HUDEP-2 (cell line): ENCODE measurements around the gene LPCAT3.
"Not testable (repeated sequence)": the region's sequence is repeated elsewhere in the genome, so short reads cannot be mapped to it uniquely, and the experiment has no call there.

Experiments used
- DNase-seq, 76 experiments: peaks; one replicate each; lab custom pipeline; 2025; ENCODE audit not compliant: unreplicated experiment in 76 of 76; lab: John Stamatoyannopoulos, UW

LPCAT3 gene

GRCh38 chr12:7038591-7038990 lies 20.3 kb upstream of the LPCAT3 start:
- DNase-seq, result no peak

- not testable (repeated sequence) for DNase-seq
These were observed 19.1 kb upstream of the LPCAT3 start for GRCh38 chr12:7037411-7037810.

- DNase-seq, result peak in 3 of 76 experiments; percentile 11 to 28 (median 21)
These were observed 17.2 kb upstream of the LPCAT3 start for GRCh38 chr12:7035463-7035862.

- DNase-seq, result peak in 2 of 76 experiments; percentile 10 to 32
These were observed 16.2 kb upstream of the LPCAT3 start for GRCh38 chr12:7034464-7034863.

GRCh38 chr12:7032990-7033389 lies 14.7 kb upstream of the LPCAT3 start:
- DNase-seq, result peak in 3 of 76 experiments; percentile 2 to 12 (median 11)

- DNase-seq, result no peak
These were observed 13.0 kb upstream of the LPCAT3 start for GRCh38 chr12:7031306-7031705.

- peak in 17 of 76 experiments; percentile 3 to 69 (median 29) for DNase-seq
These were observed 8.6 kb upstream of the LPCAT3 start for GRCh38 chr12:7026854-7027253.

GRCh38 chr12:7023114-7023513 lies 4.8 kb upstream of the LPCAT3 start:
- peak in 14 of 76 experiments; percentile 7 to 62 (median 30) for DNase-seq

GRCh38 chr12:7021956-7022355 lies 3.7 kb upstream of the LPCAT3 start:
- peak in 47 of 76 experiments; percentile 4 to 72 (median 24) for DNase-seq

- DNase-seq, result no peak
These were observed 830 bp upstream of the LPCAT3 start for GRCh38 chr12:7019043-7019569.

- peak in 24 of 76 experiments; percentile 12 to 75 (median 38) for DNase-seq
These were observed 366 bp downstream of the LPCAT3 start for GRCh38 chr12:7017870-7018349.

GRCh38 chr12:7016958-7017571 lies 1.2 kb downstream of the LPCAT3 start:
- DNase-seq, result peak in 38 of 76 experiments; percentile 7 to 76 (median 46)

- no peak for DNase-seq
These were observed 2.5 kb downstream of the LPCAT3 start for GRCh38 chr12:7015555-7016370.

GRCh38 chr12:7013101-7013500 lies 5.2 kb downstream of the LPCAT3 start:
- no peak for DNase-seq

GRCh38 chr12:7012024-7012607 lies 6.2 kb downstream of the LPCAT3 start:
- no peak for DNase-seq

GRCh38 chr12:7011398-7011797 lies 6.9 kb downstream of the LPCAT3 start:
- DNase-seq, result not testable (repeated sequence)

GRCh38 chr12:7009512-7009911 lies 8.8 kb downstream of the LPCAT3 start:
- no peak for DNase-seq

GRCh38 chr12:7008864-7009263 lies 9.4 kb downstream of the LPCAT3 start:
- no peak for DNase-seq

- DNase-seq, result no peak
These were observed 11.6 kb downstream of the LPCAT3 start for GRCh38 chr12:7006639-7007038.

GRCh38 chr12:7005311-7005710 lies 13.0 kb downstream of the LPCAT3 start:
- no peak for DNase-seq

GRCh38 chr12:7004840-7005239 lies 13.4 kb downstream of the LPCAT3 start:
- no peak for DNase-seq
